ENCODE measurements around the gene YPEL1.
"Not testable (repeated sequence)": the region's sequence is repeated elsewhere in the genome, so short reads cannot be mapped to it uniquely, and the experiment has no call there.

The YPEL1 gene

GRCh38 chr22:21720191-21720859, 15.3 kb downstream of the YPEL1 start:
- DNase-seq, result not testable (repeated sequence)

GRCh38 chr22:21719024-21719423, 16.6 kb downstream of the YPEL1 start:
- no peak for DNase-seq

- no peak for DNase-seq
Measured at GRCh38 chr22:21718499-21718898, 17.1 kb downstream of the YPEL1 start.

- DNase-seq, result not testable (repeated sequence)
Measured at GRCh38 chr22:21716395-21717122, 19.0 kb downstream of the YPEL1 start.

GRCh38 chr22:21714786-21715185, 20.8 kb downstream of the YPEL1 start:
- DNase-seq, result no peak

GRCh38 chr22:21714059-21714770, 21.4 kb downstream of the YPEL1 start:
- DNase-seq, result no peak

GRCh38 chr22:21713428-21714058, 22.1 kb downstream of the YPEL1 start:
- DNase-seq, result no peak

GRCh38 chr22:21712751-21713427, 22.7 kb downstream of the YPEL1 start:
- peak; percentile 92 for DNase-seq

GRCh38 chr22:21711851-21712250, 23.7 kb downstream of the YPEL1 start:
- no peak for DNase-seq

GRCh38 chr22:21710156-21710555, 25.4 kb downstream of the YPEL1 start:
- DNase-seq, result no peak

GRCh38 chr22:21709688-21710087, 25.9 kb downstream of the YPEL1 start:
- no peak for DNase-seq

- no peak for DNase-seq
Measured at GRCh38 chr22:21708960-21709359, 26.6 kb downstream of the YPEL1 start.

GRCh38 chr22:21707677-21708076, 27.9 kb downstream of the YPEL1 start:
- peak; percentile 33 for DNase-seq

GRCh38 chr22:21703684-21704316, 31.8 kb downstream of the YPEL1 start:
- no peak for DNase-seq

GRCh38 chr22:21702700-21703683, 32.6 kb downstream of the YPEL1 start:
- DNase-seq, result no peak

GRCh38 chr22:21702094-21702493, 33.5 kb downstream of the YPEL1 start:
- DNase-seq, result no peak

GRCh38 chr22:21701384-21701971, 34.1 kb downstream of the YPEL1 start:
- no peak for DNase-seq

- no peak for DNase-seq
Measured at GRCh38 chr22:21700822-21701221, 34.8 kb downstream of the YPEL1 start.

GRCh38 chr22:21699643-21700042, 36.0 kb downstream of the YPEL1 start:
- no peak for DNase-seq
